Body of pancreas (tissue), 4 donors: ENCODE data around the gene ENAM.

Experiments used
- CTCF ChIP-seq, 7 experiments: fragments of 450-650 bp in 4 of 7; fragments of 200-600 bp in 3 of 7; sonication (generic) in 3 of 7; IDR thresholded peaks; one replicate each; pipeline ENCODE4 v1.5.1; 2016 to 2019; ENCODE audit warnings: antibody characterized with exemption in 7 of 7
- POLR2A ChIP-seq, 3 donors: fragments of 450-650 bp; IDR thresholded peaks; one replicate each; pipeline ENCODE4 v1.6.1; 2016; ENCODE audit warnings: antibody characterized with exemption in 3 of 3, mild to moderate bottlenecking in 2 of 3

GRCh38 chr4:70629469-70630090 is 1.0 kb downstream of the ENAM start:
- TF ChIP-seq CTCF (IDR thresholded peaks at IDR 0.05) (no peak), POLR2A (IDR thresholded peaks at IDR 0.05) (no peak)
